ENCODE results near the gene TSKS.

The TSKS gene

GRCh38 chr19:49763230-49763629, at the start of gene TSKS:
Gene TSKS, minus strand, starts transcription at chr19:49763306. Its CDS starts 59 bp downstream, at chr19:49763247.
- FAIRE-seq = no peak

- FAIRE-seq = no peak
These were observed 49.4 kb upstream of the TSKS start for GRCh38 chr19:49812452-49812996.

- FAIRE-seq = no peak
These were observed 48.2 kb upstream of the TSKS start for GRCh38 chr19:49811328-49811727.

GRCh38 chr19:49809941-49810389, 46.9 kb upstream of the TSKS start:
- no peak for FAIRE-seq

GRCh38 chr19:49809160-49809940, 46.2 kb upstream of the TSKS start:
- no peak for FAIRE-seq

- no peak for FAIRE-seq
These were observed 45.6 kb upstream of the TSKS start for GRCh38 chr19:49808711-49809159.

- FAIRE-seq = no peak
These were observed 45.0 kb upstream of the TSKS start for GRCh38 chr19:49807904-49808675.

GRCh38 chr19:49807058-49807903, 44.2 kb upstream of the TSKS start:
- no peak for FAIRE-seq

- no peak for FAIRE-seq
These were observed 43.5 kb upstream of the TSKS start for GRCh38 chr19:49806620-49806959.

GRCh38 chr19:49805822-49806619, 42.9 kb upstream of the TSKS start:
- no peak for FAIRE-seq

- no peak for FAIRE-seq
These were observed 40.4 kb upstream of the TSKS start for GRCh38 chr19:49803529-49803856.

- no peak for FAIRE-seq
These were observed 39.9 kb upstream of the TSKS start for GRCh38 chr19:49802836-49803528.

GRCh38 chr19:49801966-49802661, 39.0 kb upstream of the TSKS start:
- no peak for FAIRE-seq

GRCh38 chr19:49801401-49801888, 38.3 kb upstream of the TSKS start:
- FAIRE-seq = no peak

- no peak for FAIRE-seq
These were observed 37.7 kb upstream of the TSKS start for GRCh38 chr19:49800771-49801170.

GRCh38 chr19:49799798-49800376, 36.8 kb upstream of the TSKS start:
- FAIRE-seq = no peak

GRCh38 chr19:49799271-49799797, 36.2 kb upstream of the TSKS start:
- no peak for FAIRE-seq

- no peak for FAIRE-seq
These were observed 35.5 kb upstream of the TSKS start for GRCh38 chr19:49798574-49798973.

GRCh38 chr19:49795615-49796014, 32.5 kb upstream of the TSKS start:
- no peak for FAIRE-seq

GRCh38 chr19:49793561-49793840, 30.4 kb upstream of the TSKS start:
- FAIRE-seq = no peak
